ENCODE measurements around the gene CYP11A1.

CYP11A1 gene

GRCh38 chr15:74367296-74367854 is at the start of gene CYP11A1:
TSS of gene CYP11A1 (minus strand) at chr15:74367646. CDS start at chr15:74367585, 61 bp downstream.
- TF ChIP-seq ZFX (IDR thresholded peaks at IDR 0.05) = no peak
- TF ChIP-seq CTCF (conservative IDR thresholded peaks at IDR 0.05) = no peak
- H3K27ac ChIP-seq = no peak within 1 kb of the TSS

GRCh38 chr15:74417225-74417624 is 49.8 kb upstream of the CYP11A1 start:
- no peak for TF ChIP-seq CTCF (conservative IDR thresholded peaks at IDR 0.05)
- TF ChIP-seq ZFX (IDR thresholded peaks at IDR 0.05) = no peak
- no peak overlapping the region for H3K27ac ChIP-seq

- no peak overlapping the region for H3K27ac ChIP-seq
- TF ChIP-seq ZFX (IDR thresholded peaks at IDR 0.05) (no peak), CTCF (conservative IDR thresholded peaks at IDR 0.05) (no peak)
Measured at GRCh38 chr15:74415966-74416916, 48.8 kb upstream of the CYP11A1 start.

GRCh38 chr15:74414603-74415338 is 47.3 kb upstream of the CYP11A1 start:
- TF ChIP-seq ZFX (IDR thresholded peaks at IDR 0.05) (no peak), CTCF (conservative IDR thresholded peaks at IDR 0.05) (no peak)
- no peak overlapping the region for H3K27ac ChIP-seq

- no peak overlapping the region for H3K27ac ChIP-seq
- TF ChIP-seq ZFX (IDR thresholded peaks at IDR 0.05) = no peak
Measured at GRCh38 chr15:74414081-74414580, 46.7 kb upstream of the CYP11A1 start.

GRCh38 chr15:74413350-74414080 is 46.1 kb upstream of the CYP11A1 start:
- TF ChIP-seq CTCF (conservative IDR thresholded peaks at IDR 0.05) (no peak), ZFX (IDR thresholded peaks at IDR 0.05) (no peak)
- no peak overlapping the region for H3K27ac ChIP-seq

GRCh38 chr15:74412159-74412558 is 44.7 kb upstream of the CYP11A1 start:
- TF ChIP-seq ZFX (IDR thresholded peaks at IDR 0.05) (no peak), CTCF (conservative IDR thresholded peaks at IDR 0.05) (no peak)
- no peak overlapping the region for H3K27ac ChIP-seq
